Hepatic stellate cell (primary cell): ENCODE results near the gene CYP24A1.

Experiments
- DNase-seq: peaks from one replicate; pipeline ENCODE4 v3.0.0; 2011; ENCODE audit warnings: low spot score

Gene CYP24A1

GRCh38 chr20:54112221-54112884 is 61.4 kb downstream of the CYP24A1 start:
- DNase-seq, result no peak

- no peak for DNase-seq
Observed at GRCh38 chr20:54111460-54111859, 62.3 kb downstream of the CYP24A1 start.

- no peak for DNase-seq
Observed at GRCh38 chr20:54110457-54110856, 63.3 kb downstream of the CYP24A1 start.

GRCh38 chr20:54110041-54110440 is 63.7 kb downstream of the CYP24A1 start:
- DNase-seq, result no peak

- no peak for DNase-seq
Observed at GRCh38 chr20:54108817-54109216, 65.0 kb downstream of the CYP24A1 start.

GRCh38 chr20:54108326-54108642 is 65.5 kb downstream of the CYP24A1 start:
- no peak for DNase-seq

GRCh38 chr20:54107600-54108325 is 66.0 kb downstream of the CYP24A1 start:
- no peak for DNase-seq

- no peak for DNase-seq
Observed at GRCh38 chr20:54107181-54107580, 66.6 kb downstream of the CYP24A1 start.

GRCh38 chr20:54106162-54106561 is 67.6 kb downstream of the CYP24A1 start:
- DNase-seq, result no peak

GRCh38 chr20:54105653-54106052 is 68.1 kb downstream of the CYP24A1 start:
- DNase-seq, result no peak

- no peak for DNase-seq
Observed at GRCh38 chr20:54104781-54105180, 69.0 kb downstream of the CYP24A1 start.

GRCh38 chr20:54103762-54104600 is 69.8 kb downstream of the CYP24A1 start:
- DNase-seq, result no peak
